Fibroblast of lung (primary cell): Measurements from ENCODE around the gene ALDH18A1. TPM values are rescaled to one million over a fixed set of nuclear protein-coding genes. Genes with fewer than 3 reads are reported as not detected.

Source experiments
- DNase-seq, 2 donors: peaks; one replicate each; pipeline versions ENCODE4 v3.0.0 to v3.0.0-alpha.2; 2010; ENCODE audit warnings: low read depth in 2 of 2
- H2AFZ ChIP-seq: 2 replicates; pipeline ENCODE4 v1.5.1; 2012; ENCODE audit warnings: low read length, control low read depth, inconsistent platforms
- H3K27ac ChIP-seq: 2 replicates; pipeline ENCODE4 v1.5.1; 2011; ENCODE audit warnings: low read length, control low read depth; ENCODE audit not compliant: insufficient read depth
- H3K27me3 ChIP-seq: 2 replicates; pipeline ENCODE4 v1.5.1; 2011; ENCODE audit warnings: mild to moderate bottlenecking, low read length; ENCODE audit not compliant: control insufficient read depth, insufficient read depth
- H3K36me3 ChIP-seq: 2 replicates; pipeline ENCODE4 v1.5.1; 2011; ENCODE audit warnings: low read length; ENCODE audit not compliant: control insufficient read depth, insufficient read depth
- H3K4me1 ChIP-seq: 2 replicates; pipeline ENCODE4 v1.5.1; 2011; ENCODE audit warnings: low read length; ENCODE audit not compliant: control insufficient read depth, insufficient read depth; ENCODE audit errors: extremely low read depth
- H3K4me2 ChIP-seq: 2 replicates; pipeline ENCODE4 v1.5.1; 2011; ENCODE audit warnings: low read length, control low read depth; ENCODE audit not compliant: insufficient read depth; ENCODE audit errors: extremely low read depth
- H3K4me3 ChIP-seq, 4 experiments: fragments of 200-600 bp in 1 of 4; sonication (generic) in 1 of 4; replicated peaks in 1 of 4; 2 replicates each; pipeline ENCODE4 v1.5.1; 2011 to 2016; ENCODE audit warnings: low read length in 4 of 4, low read depth in 3 of 4, mild to moderate bottlenecking in 3 of 4, control low read depth in 2 of 4, inconsistent platforms in 1 of 4, mixed read lengths in 1 of 4; ENCODE audit not compliant: insufficient read depth in 1 of 4; ENCODE audit errors: control extremely low read depth in 1 of 4
- H3K79me2 ChIP-seq: 2 replicates; pipeline ENCODE4 v1.5.1; 2012; ENCODE audit warnings: mild to moderate bottlenecking, low read length, inconsistent platforms; ENCODE audit not compliant: control insufficient read depth, insufficient read depth
- H3K9ac ChIP-seq: 2 replicates; pipeline ENCODE4 v1.5.1; 2011; ENCODE audit warnings: mild to moderate bottlenecking, low read length, control low read depth; ENCODE audit not compliant: insufficient read depth
- H3K9me3 ChIP-seq: 2 replicates; pipeline ENCODE4 v1.5.1; 2012; ENCODE audit warnings: low read depth, low read length; ENCODE audit not compliant: control insufficient read depth, insufficient read depth
- H4K20me1 ChIP-seq: 2 replicates; pipeline ENCODE4 v1.5.1; 2011; ENCODE audit warnings: low read length; ENCODE audit not compliant: control insufficient read depth, insufficient read depth; ENCODE audit errors: extremely low read depth
- EZH2 ChIP-seq: IDR thresholded peaks from 2 replicates; pipeline ENCODE4 v1.5.1; 2012; ENCODE audit warnings: low read length, control low read depth, mild to moderate bottlenecking; ENCODE audit errors: missing control alignments
- polyA plus RNA-seq, 2 donors: library from polyadenylated mRNA; depleted of rRNA in 1 of 2; stranded (reverse) in 1 of 2; unstranded in 1 of 2; fragments of >200 nt; gene quantifications; 2 replicates each; pipeline ENCODE4 v1.2.1, GENCODE V29; 2011 to 2012; ENCODE audit warnings: missing spikeins in 1 of 2
- total RNA-seq: library from RNA; depleted of rRNA; stranded (reverse); fragments of >200 nt; gene quantifications from 2 replicates; pipeline ENCODE4 v1.2.1, GENCODE V29; 2014
- TF ChIP-seq, protein P1 (sequence below), 2 donors: IDR thresholded peaks in 1 of 2; conservative IDR thresholded peaks in 1 of 2; 1 replicate in 1 of 2; 2 replicates in 1 of 2; pipeline ENCODE4 v1.5.1; 2011 to 2012; ENCODE audit warnings: low read length in 2 of 2, control low read depth in 1 of 2, inconsistent platforms in 1 of 2, low read depth in 1 of 2, mild to moderate bottlenecking in 1 of 2

Gene ALDH18A1
- total and polyA plus RNA-seq, 2 donors (not counting 1 experiment from before 2014, with no cell fraction given) = 84.4 to 85.7 TPM

- no peak for TF ChIP-seq EZH2
- TF ChIP-seq, protein P1, sequence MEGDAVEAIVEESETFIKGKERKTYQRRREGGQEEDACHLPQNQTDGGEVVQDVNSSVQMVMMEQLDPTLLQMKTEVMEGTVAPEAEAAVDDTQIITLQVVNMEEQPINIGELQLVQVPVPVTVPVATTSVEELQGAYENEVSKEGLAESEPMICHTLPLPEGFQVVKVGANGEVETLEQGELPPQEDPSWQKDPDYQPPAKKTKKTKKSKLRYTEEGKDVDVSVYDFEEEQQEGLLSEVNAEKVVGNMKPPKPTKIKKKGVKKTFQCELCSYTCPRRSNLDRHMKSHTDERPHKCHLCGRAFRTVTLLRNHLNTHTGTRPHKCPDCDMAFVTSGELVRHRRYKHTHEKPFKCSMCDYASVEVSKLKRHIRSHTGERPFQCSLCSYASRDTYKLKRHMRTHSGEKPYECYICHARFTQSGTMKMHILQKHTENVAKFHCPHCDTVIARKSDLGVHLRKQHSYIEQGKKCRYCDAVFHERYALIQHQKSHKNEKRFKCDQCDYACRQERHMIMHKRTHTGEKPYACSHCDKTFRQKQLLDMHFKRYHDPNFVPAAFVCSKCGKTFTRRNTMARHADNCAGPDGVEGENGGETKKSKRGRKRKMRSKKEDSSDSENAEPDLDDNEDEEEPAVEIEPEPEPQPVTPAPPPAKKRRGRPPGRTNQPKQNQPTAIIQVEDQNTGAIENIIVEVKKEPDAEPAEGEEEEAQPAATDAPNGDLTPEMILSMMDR (conservative IDR thresholded peaks at IDR 0.05 in 1 of 2, IDR thresholded peaks at IDR 0.05 in 1 of 2; ENCODE audit: low read depth in 1 of 2, low read length in 2 of 2) = no peak
- Histone ChIP-seq H2AFZ (peak overlapping the region; percentile 1), H3K27me3 (no peaks in the 10 kb centered on the region), H3K27ac (no peak overlapping the region), H3K79me2 (peaks cover 11% of the 10 kb centered on the region), H3K9ac (no peak overlapping the region), H3K4me3 (no peak overlapping the region), H3K4me1 (no peaks in the 10 kb centered on the region), H3K36me3 (no peaks in the 10 kb centered on the region), H3K9me3 (no peaks in the 10 kb centered on the region), H4K20me1 (no peaks in the 10 kb centered on the region), H3K4me2 (no peak overlapping the region)
- DNase-seq = peak; percentile 6 to 74
Measured at GRCh38 chr10:95660283-95660682, 3.8 kb upstream of the ALDH18A1 start.

- no peaks in the 10 kb centered on the region for H4K20me1 ChIP-seq
- H3K4me2 ChIP-seq = peak overlapping the region; percentile 86
- H3K27me3 ChIP-seq = no peaks in the 10 kb centered on the region
- DNase-seq = no peak
- peaks cover 24% of the 10 kb centered on the region for H3K79me2 ChIP-seq
- no peak for TF ChIP-seq EZH2
- TF ChIP-seq, protein P1 (conservative IDR thresholded peaks at IDR 0.05 in 1 of 2, IDR thresholded peaks at IDR 0.05 in 1 of 2; ENCODE audit: low read depth in 1 of 2, low read length in 2 of 2) = no peak
- H3K4me3 ChIP-seq = peak overlapping the region in 2 of 4 experiments; percentile 58 to 85
- no peak overlapping the region for H2AFZ ChIP-seq
- no peaks in the 10 kb centered on the region for H3K4me1 ChIP-seq
- H3K9me3 ChIP-seq = no peaks in the 10 kb centered on the region
- H3K9ac ChIP-seq = no peak overlapping the region
- H3K36me3 ChIP-seq = peaks cover 4% of the 10 kb centered on the region
- H3K27ac ChIP-seq = no peak overlapping the region
Measured at GRCh38 chr10:95657250-95657649, 739 bp upstream of the ALDH18A1 start.

DNA sequence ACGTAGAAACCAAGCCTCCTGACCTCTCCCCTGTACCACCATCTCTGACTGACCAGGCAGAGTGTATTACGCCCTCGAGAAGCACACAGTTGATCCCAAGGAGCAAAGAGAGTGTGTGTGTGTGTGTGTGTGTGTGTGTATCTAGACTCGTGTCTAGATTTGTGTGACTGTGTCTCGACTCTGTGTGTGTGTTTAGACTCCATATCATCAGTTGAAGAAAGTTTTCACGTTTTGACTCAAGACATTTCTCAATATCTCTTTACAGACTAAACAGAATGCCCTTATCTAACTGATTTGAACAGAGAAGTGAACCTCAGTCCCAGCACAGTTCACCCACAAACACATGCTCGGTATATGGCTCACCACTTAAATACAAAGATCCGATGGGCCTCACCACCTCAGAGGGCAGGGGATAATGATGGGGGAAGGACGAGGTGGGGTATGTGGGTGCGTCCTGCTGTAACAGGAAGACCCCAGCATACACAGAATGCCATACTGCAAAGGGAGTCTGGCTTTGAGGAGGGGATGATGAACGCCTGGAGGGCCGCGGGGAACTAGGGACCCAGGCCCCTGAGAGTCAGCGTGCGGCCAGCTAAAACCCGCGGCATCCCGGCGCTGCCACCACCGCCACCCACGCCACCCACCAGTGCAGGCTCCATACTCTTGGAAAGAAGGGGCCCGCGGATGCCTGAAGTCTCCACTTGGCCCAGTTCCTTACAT lies 780 bp downstream of the ALDH18A1 start:
- peak; percentile 36 to 51 for DNase-seq
- Histone ChIP-seq H3K79me2 (peaks cover 24% of the 10 kb centered on the region), H3K4me1 (no peaks in the 10 kb centered on the region), H3K27me3 (no peaks in the 10 kb centered on the region), H3K27ac (peak overlapping the region; percentile 77), H3K9ac (peak overlapping the region; percentile 65), H2AFZ (peak overlapping the region; percentile 87), H4K20me1 (no peaks in the 10 kb centered on the region), H3K4me2 (peak overlapping the region; percentile 96), H3K36me3 (peaks cover 10% of the 10 kb centered on the region), H3K9me3 (no peaks in the 10 kb centered on the region), H3K4me3 (peak overlapping the region; percentile 85 to 97 (median 91))
- TF ChIP-seq, protein P1 (conservative IDR thresholded peaks at IDR 0.05 in 1 of 2, IDR thresholded peaks at IDR 0.05 in 1 of 2; ENCODE audit: low read depth in 1 of 2, low read length in 2 of 2) = no peak
- no peak for TF ChIP-seq EZH2
